ENCODE measurements around the gene DAB2. TPM values are rescaled to one million over a fixed set of nuclear protein-coding genes. Genes with fewer than 3 reads are reported as not detected.

DAB2 gene
- total and polyA plus RNA-seq, 2 of the 8 experiments (the other 6 are each of a cell fraction or from before 2014, with no cell fraction given), result 2.6 to 4.9 TPM

DNA sequence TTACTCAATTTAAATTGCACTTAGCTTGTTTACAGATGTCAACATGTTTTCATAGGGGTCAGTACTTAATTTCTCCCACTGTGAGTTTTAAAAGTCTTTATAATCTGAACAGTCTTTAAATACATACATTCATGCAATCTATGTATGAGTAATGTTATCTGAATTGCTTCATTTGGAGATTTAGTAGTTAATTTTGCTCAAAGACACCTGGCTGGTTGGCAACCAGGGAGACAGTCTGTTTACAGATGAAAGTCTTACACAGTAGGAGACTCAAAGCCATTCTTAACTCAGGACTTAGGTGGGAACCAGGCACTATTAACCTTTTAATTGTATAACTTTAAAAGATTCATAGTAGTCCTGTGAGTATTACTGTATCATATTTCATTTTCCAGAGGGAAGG is 29.3 kb downstream of the DAB2 start:
- no peak overlapping the region for H3K4me2 ChIP-seq (ENCODE audit: insufficient read depth in 1 of 2, low read depth in 2 of 2, low read length in 2 of 2)
- H3K4ac ChIP-seq (replicated peaks; ENCODE audit: insufficient read length, low read depth, low read length), result no peak overlapping the region
- H3K18ac ChIP-seq (ENCODE audit: extremely low read depth, low read length), result no peak overlapping the region
- FAIRE-seq (no peak), DNase-seq (ENCODE audit: low read depth in 1 of 2, low spot score in 2 of 2) (no peak)
- no peaks in the 10 kb centered on the region for H3K36me3 ChIP-seq (ENCODE audit: control insufficient read depth in 2 of 4, insufficient read depth in 4 of 4, low read length in 3 of 4)
- H3K79me2 ChIP-seq (ENCODE audit: control insufficient read depth in 1 of 2, insufficient read depth in 2 of 2, low read length in 2 of 2), result no peaks in the 10 kb centered on the region
- H3K79me1 ChIP-seq (ENCODE audit: low read depth, low read length), result no peaks in the 10 kb centered on the region
- H2BK5ac ChIP-seq (ENCODE audit: low read depth, low read length), result no peak overlapping the region
- H2BK20ac ChIP-seq (ENCODE audit: low read length), result no peak overlapping the region
- H2BK15ac ChIP-seq (ENCODE audit: low read length), result no peak overlapping the region
- H2BK12ac ChIP-seq (ENCODE audit: low read depth, low read length), result no peak overlapping the region
- no peaks in the 10 kb centered on the region for H4K20me1 ChIP-seq (replicated peaks in 1 of 2; ENCODE audit: control insufficient read depth in 1 of 2, insufficient read depth in 2 of 2, low read length in 2 of 2)
- H2AK5ac ChIP-seq (ENCODE audit: low read depth, low read length), result no peak overlapping the region
- H4K8ac ChIP-seq (ENCODE audit: extremely low read depth, insufficient read depth, low read length), result no peak overlapping the region
- H2AFZ ChIP-seq (ENCODE audit: low read length), result no peak overlapping the region
- no peak overlapping the region for H3K27ac ChIP-seq (ENCODE audit: low read depth, low read length)
- no peak overlapping the region for H3K56ac ChIP-seq (replicated peaks; ENCODE audit: insufficient read length, low read depth, low read length)
- no peak overlapping the region for H3K14ac ChIP-seq (ENCODE audit: insufficient read length)
- TF ChIP-seq SRF (IDR thresholded peaks at IDR 0.05; ENCODE audit: low read depth, low read length) (no peak), EZH2 (IDR thresholded peaks at IDR 0.05; ENCODE audit: low read depth, low read length, severe bottlenecking) (no peak)
- peaks cover 0 to 3% (median 0%) of the 10 kb centered on the region in 4 experiments; a peak in 2 of 7 replicates for H3K4me1 ChIP-seq (replicated peaks in 1 of 4; ENCODE audit: control insufficient read depth in 3 of 4, insufficient read depth in 4 of 4, low read length in 3 of 4)
- no peaks in the 10 kb centered on the region for H3K9me3 ChIP-seq (ENCODE audit: insufficient read depth in 2 of 2, low read depth in 1 of 2, low read length in 1 of 2)
- no peak overlapping the region for H3K4me3 ChIP-seq (ENCODE audit: extremely low read depth in 1 of 4, insufficient read depth in 2 of 4, low read depth in 3 of 4, low read length in 4 of 4)
- no peak overlapping the region for H3K23ac ChIP-seq (ENCODE audit: insufficient read length)
- H3K23me2 ChIP-seq (ENCODE audit: low read depth, low read length), result no peaks in the 10 kb centered on the region
- no peak overlapping the region for H2BK120ac ChIP-seq (replicated peaks; ENCODE audit: low read depth, low read length)
- CTCF ChIA-PET (ENCODE audit: partially characterized antibody), result interaction anchor here (1.5 to 2.7 kb wide), 3 partner anchors 19 to 175 kb away, joined by 5 to 11 read pairs (median 8); no protein-coding TSS in a partner anchor
- no peak overlapping the region for H3K9ac ChIP-seq (replicated peaks in 1 of 4; ENCODE audit: extremely low read depth in 1 of 4, low read depth in 3 of 4, low read length in 3 of 4)
- POLR2A ChIA-PET (ENCODE audit: partially characterized antibody), result interaction anchor here (0.6 to 1.6 kb wide), 2 partner anchors 14 to 29 kb away, joined by 3 to 7 read pairs; partner anchors contain the start of gene DAB2
- no peaks in the 10 kb centered on the region for H3K27me3 ChIP-seq (replicated peaks in 1 of 4; ENCODE audit: control insufficient read depth in 3 of 4, extremely low read depth in 1 of 4, insufficient read depth in 3 of 4, low read length in 3 of 4)
- H4K91ac ChIP-seq (replicated peaks; ENCODE audit: insufficient read length, low read length), result no peak overlapping the region
- no peak overlapping the region for H4K5ac ChIP-seq (ENCODE audit: insufficient read length, low read depth, low read length)
